Fibroblast of lung (primary cell): Measurements from ENCODE around the gene KLHL25. TPM values are rescaled to one million over a fixed set of nuclear protein-coding genes. Genes with fewer than 3 reads are reported as not detected.

Experiments
- DNase-seq, 2 donors: peaks; one replicate each; pipeline versions ENCODE4 v3.0.0 to v3.0.0-alpha.2; 2010; ENCODE audit warnings: low read depth in 2 of 2
- H2AFZ ChIP-seq: 2 replicates; pipeline ENCODE4 v1.5.1; 2012; ENCODE audit warnings: low read length, control low read depth, inconsistent platforms
- H3K27ac ChIP-seq: 2 replicates; pipeline ENCODE4 v1.5.1; 2011; ENCODE audit warnings: low read length, control low read depth; ENCODE audit not compliant: insufficient read depth
- H3K27me3 ChIP-seq: 2 replicates; pipeline ENCODE4 v1.5.1; 2011; ENCODE audit warnings: mild to moderate bottlenecking, low read length; ENCODE audit not compliant: control insufficient read depth, insufficient read depth
- H3K36me3 ChIP-seq: 2 replicates; pipeline ENCODE4 v1.5.1; 2011; ENCODE audit warnings: low read length; ENCODE audit not compliant: control insufficient read depth, insufficient read depth
- H3K4me1 ChIP-seq: 2 replicates; pipeline ENCODE4 v1.5.1; 2011; ENCODE audit warnings: low read length; ENCODE audit not compliant: control insufficient read depth, insufficient read depth; ENCODE audit errors: extremely low read depth
- H3K4me2 ChIP-seq: 2 replicates; pipeline ENCODE4 v1.5.1; 2011; ENCODE audit warnings: low read length, control low read depth; ENCODE audit not compliant: insufficient read depth; ENCODE audit errors: extremely low read depth
- H3K4me3 ChIP-seq, 4 experiments: fragments of 200-600 bp in 1 of 4; sonication (generic) in 1 of 4; replicated peaks in 1 of 4; 2 replicates each; pipeline ENCODE4 v1.5.1; 2011 to 2016; ENCODE audit warnings: low read length in 4 of 4, low read depth in 3 of 4, mild to moderate bottlenecking in 3 of 4, control low read depth in 2 of 4, inconsistent platforms in 1 of 4, mixed read lengths in 1 of 4; ENCODE audit not compliant: insufficient read depth in 1 of 4; ENCODE audit errors: control extremely low read depth in 1 of 4
- H3K79me2 ChIP-seq: 2 replicates; pipeline ENCODE4 v1.5.1; 2012; ENCODE audit warnings: mild to moderate bottlenecking, low read length, inconsistent platforms; ENCODE audit not compliant: control insufficient read depth, insufficient read depth
- H3K9ac ChIP-seq: 2 replicates; pipeline ENCODE4 v1.5.1; 2011; ENCODE audit warnings: mild to moderate bottlenecking, low read length, control low read depth; ENCODE audit not compliant: insufficient read depth
- H3K9me3 ChIP-seq: 2 replicates; pipeline ENCODE4 v1.5.1; 2012; ENCODE audit warnings: low read depth, low read length; ENCODE audit not compliant: control insufficient read depth, insufficient read depth
- H4K20me1 ChIP-seq: 2 replicates; pipeline ENCODE4 v1.5.1; 2011; ENCODE audit warnings: low read length; ENCODE audit not compliant: control insufficient read depth, insufficient read depth; ENCODE audit errors: extremely low read depth
- CTCF ChIP-seq, 2 donors: IDR thresholded peaks in 1 of 2; conservative IDR thresholded peaks in 1 of 2; 1 replicate in 1 of 2; 2 replicates in 1 of 2; pipeline ENCODE4 v1.5.1; 2011 to 2012; ENCODE audit warnings: low read length in 2 of 2, control low read depth in 1 of 2, inconsistent platforms in 1 of 2, low read depth in 1 of 2, mild to moderate bottlenecking in 1 of 2
- EZH2 ChIP-seq: IDR thresholded peaks from 2 replicates; pipeline ENCODE4 v1.5.1; 2012; ENCODE audit warnings: low read length, control low read depth, mild to moderate bottlenecking; ENCODE audit errors: missing control alignments
- polyA plus RNA-seq, 2 donors: library from polyadenylated mRNA; depleted of rRNA in 1 of 2; stranded (reverse) in 1 of 2; unstranded in 1 of 2; fragments of >200 nt; gene quantifications; 2 replicates each; pipeline ENCODE4 v1.2.1, GENCODE V29; 2011 to 2012; ENCODE audit warnings: missing spikeins in 1 of 2
- total RNA-seq: library from RNA; depleted of rRNA; stranded (reverse); fragments of >200 nt; gene quantifications from 2 replicates; pipeline ENCODE4 v1.2.1, GENCODE V29; 2014

Gene KLHL25
- total and polyA plus RNA-seq, 2 donors (not counting 1 experiment from before 2014, with no cell fraction given), result 1.4 to 5.4 TPM

- no peak overlapping the region for H3K4me2 ChIP-seq
- peaks cover 7% of the 10 kb centered on the region for H3K36me3 ChIP-seq
- no peaks in the 10 kb centered on the region for H4K20me1 ChIP-seq
- no peak overlapping the region for H3K9ac ChIP-seq
- H2AFZ ChIP-seq, result no peak overlapping the region
- no peak for TF ChIP-seq CTCF (conservative IDR thresholded peaks at IDR 0.05 in 1 of 2, IDR thresholded peaks at IDR 0.05 in 1 of 2; ENCODE audit: low read depth in 1 of 2, low read length in 2 of 2)
- no peak for TF ChIP-seq EZH2
- no peak for DNase-seq
- no peaks in the 10 kb centered on the region for H3K27me3 ChIP-seq
- no peaks in the 10 kb centered on the region for H3K79me2 ChIP-seq
- H3K4me1 ChIP-seq, result peaks cover 7% of the 10 kb centered on the region
- no peaks in the 10 kb centered on the region for H3K9me3 ChIP-seq
- H3K27ac ChIP-seq, result no peak overlapping the region
- H3K4me3 ChIP-seq, result no peak overlapping the region
Observed at GRCh38 chr15:85751291-85752123, 43.2 kb downstream of the KLHL25 start.

GRCh38 chr15:85750319-85751290, 44.1 kb downstream of the KLHL25 start:
- Histone ChIP-seq H3K4me3 (no peak overlapping the region), H3K9ac (no peak overlapping the region)

More at GRCh38 chr15:85750319-85751290, 44.1 kb downstream of the KLHL25 start:
- DNase-seq, result peak; percentile 43 to 75
- Histone ChIP-seq H3K36me3 (peaks cover 7% of the 10 kb centered on the region), H3K27ac (peak overlapping the region; percentile 8), H3K9me3 (no peaks in the 10 kb centered on the region), H2AFZ (no peak overlapping the region), H4K20me1 (no peaks in the 10 kb centered on the region), H3K4me2 (peak overlapping the region; percentile 63), H3K4me1 (peaks cover 7% of the 10 kb centered on the region), H3K79me2 (no peaks in the 10 kb centered on the region), H3K27me3 (no peaks in the 10 kb centered on the region)
- TF ChIP-seq EZH2 (no peak), CTCF (conservative IDR thresholded peaks at IDR 0.05 in 1 of 2, IDR thresholded peaks at IDR 0.05 in 1 of 2; ENCODE audit: low read depth in 1 of 2, low read length in 2 of 2) (no peak)
